NCI-H345 treated with DMSO at 0.1 percent for 48 hours (cell line): ENCODE measurements around the gene WWC2.
"Not testable (repeated sequence)": the region's sequence is repeated elsewhere in the genome, so short reads cannot be mapped to it uniquely, and the experiment has no call there.

Source experiments
- DNase-seq: peaks from one replicate; lab custom pipeline; 2025; ENCODE audit not compliant: unreplicated experiment; lab: John Stamatoyannopoulos, UW

The WWC2 gene

DNA sequence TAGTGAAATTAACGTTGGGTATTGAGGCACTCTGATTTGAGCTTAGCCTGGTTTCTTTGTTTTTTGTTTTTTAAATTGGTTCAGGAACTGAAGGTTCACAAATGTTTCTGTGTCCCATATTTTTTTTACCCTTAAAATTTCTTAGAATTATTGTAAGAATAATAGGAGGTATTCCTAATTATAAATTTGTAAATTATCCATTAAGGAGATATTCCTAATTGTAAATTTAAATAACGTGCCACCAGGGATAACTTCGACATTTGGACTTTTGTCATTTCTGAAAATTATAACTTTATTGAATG, 1.2 kb downstream of the WWC2 start:
- no peak for DNase-seq

DNA sequence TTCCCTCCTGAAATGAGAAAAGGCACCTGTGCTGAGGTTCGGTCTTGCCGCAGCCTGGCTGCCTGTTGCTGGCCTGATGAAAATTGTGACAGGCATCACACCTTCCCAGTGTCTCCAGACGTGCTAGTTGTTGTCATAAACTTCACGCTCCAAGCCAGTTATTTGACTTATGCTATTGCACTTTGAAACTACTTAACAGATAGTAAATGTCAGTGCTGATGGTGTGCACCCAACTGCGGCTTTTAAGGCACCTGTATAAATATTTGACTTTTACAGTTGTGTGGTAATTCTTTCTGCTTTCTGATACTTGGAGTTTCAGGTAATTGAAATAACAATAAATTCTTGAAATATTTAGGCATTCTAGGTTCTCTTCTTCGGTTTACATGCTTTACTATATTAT, 1.8 kb downstream of the WWC2 start:
- DNase-seq: peak; percentile 2

- DNase-seq: no peak
Observed at GRCh38 chr4:183101956-183102480, 3.0 kb downstream of the WWC2 start.

DNA sequence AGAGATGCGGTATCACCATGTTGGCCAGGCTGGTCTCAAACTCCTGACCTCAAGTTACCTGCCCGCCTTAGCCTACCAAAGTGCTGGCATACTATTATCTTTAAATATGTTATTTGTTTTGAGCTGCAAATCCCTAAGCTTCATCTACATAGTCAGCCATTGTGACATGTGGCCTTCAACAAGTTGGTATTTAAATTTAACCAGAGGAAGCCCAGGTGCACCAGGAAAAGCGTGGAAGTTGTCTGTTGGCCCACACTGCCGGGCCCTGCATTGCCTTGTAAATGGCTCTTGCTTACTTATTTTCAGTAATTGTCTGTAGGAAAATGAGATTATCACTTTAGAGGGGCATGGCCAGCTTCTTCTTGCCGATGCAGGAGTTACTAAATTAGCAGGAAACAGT, 6.0 kb downstream of the WWC2 start:
- no peak for DNase-seq

DNA sequence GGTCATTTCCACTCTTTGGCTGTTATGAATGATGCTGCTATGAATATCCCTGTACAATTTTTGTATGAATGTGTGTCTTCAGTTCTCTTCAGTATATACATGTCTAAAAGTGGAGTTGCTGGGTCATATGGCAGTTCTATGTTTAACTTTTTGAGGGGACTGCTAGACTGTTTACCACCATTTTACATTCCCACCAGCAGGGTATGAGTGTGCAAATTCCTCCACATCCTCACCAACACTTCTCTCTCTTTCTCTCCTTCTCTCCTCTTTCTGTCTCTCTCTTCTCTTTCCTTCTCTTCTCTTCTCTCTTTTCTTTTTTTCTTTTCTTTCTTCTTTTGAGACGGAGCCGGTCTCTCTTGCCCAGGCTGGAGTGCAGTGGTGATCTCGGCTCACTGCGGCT, 7.8 kb downstream of the WWC2 start:
- DNase-seq: no peak

GRCh38 chr4:183107891-183108459, 8.9 kb downstream of the WWC2 start:
- no peak for DNase-seq

- no peak for DNase-seq
Observed at GRCh38 chr4:183110244-183110643, 11.2 kb downstream of the WWC2 start.

GRCh38 chr4:183111452-183111885, 12.4 kb downstream of the WWC2 start:
- no peak for DNase-seq

GRCh38 chr4:183118141-183118540, 19.1 kb downstream of the WWC2 start:
- no peak for DNase-seq

- no peak for DNase-seq
Observed at GRCh38 chr4:183118585-183118984, 19.5 kb downstream of the WWC2 start.

GRCh38 chr4:183121660-183122059, 22.6 kb downstream of the WWC2 start:
- DNase-seq: not testable (repeated sequence)

GRCh38 chr4:183124228-183124627, 25.2 kb downstream of the WWC2 start:
- DNase-seq: no peak

- no peak for DNase-seq
Observed at GRCh38 chr4:183124865-183125264, 25.8 kb downstream of the WWC2 start.

DNA sequence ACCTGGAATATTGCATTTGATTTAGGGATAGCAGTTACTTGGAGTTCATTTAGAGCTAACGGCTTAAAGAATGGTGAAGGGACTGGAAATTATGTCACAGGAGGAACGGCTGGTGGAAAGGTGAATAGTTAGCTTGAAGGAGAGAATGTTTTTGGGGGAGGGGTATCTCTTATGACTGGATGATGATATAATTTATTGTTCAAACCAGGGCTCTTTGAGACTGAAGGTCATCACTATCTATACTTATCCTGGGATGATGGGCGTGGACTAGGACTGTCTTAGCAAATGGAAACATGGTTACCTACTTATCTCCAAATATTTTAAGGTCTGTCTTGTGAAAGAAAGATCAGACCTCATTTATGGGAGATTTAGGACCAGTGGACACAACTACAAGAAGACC, 30.1 kb downstream of the WWC2 start:
- no peak for DNase-seq

DNA sequence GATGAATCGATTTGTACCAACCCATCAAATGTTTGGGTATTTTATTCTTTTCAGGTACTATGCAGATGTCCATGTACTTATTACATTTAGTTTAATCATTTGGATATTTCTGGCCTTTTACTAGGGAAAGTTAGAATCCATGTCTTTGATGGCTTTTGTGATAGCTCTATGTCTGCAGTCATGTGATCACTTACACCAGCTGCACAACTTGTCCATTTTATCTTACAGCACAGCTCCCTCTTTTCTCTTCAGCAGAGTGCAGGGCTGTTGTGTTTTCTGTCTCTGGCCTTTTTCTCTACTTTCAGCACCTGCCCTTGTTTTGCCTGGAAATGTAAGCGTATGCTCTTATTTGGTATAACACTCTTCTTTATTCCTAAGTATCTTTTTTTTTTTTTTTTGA, 30.6 kb downstream of the WWC2 start:
- DNase-seq: no peak

DNA sequence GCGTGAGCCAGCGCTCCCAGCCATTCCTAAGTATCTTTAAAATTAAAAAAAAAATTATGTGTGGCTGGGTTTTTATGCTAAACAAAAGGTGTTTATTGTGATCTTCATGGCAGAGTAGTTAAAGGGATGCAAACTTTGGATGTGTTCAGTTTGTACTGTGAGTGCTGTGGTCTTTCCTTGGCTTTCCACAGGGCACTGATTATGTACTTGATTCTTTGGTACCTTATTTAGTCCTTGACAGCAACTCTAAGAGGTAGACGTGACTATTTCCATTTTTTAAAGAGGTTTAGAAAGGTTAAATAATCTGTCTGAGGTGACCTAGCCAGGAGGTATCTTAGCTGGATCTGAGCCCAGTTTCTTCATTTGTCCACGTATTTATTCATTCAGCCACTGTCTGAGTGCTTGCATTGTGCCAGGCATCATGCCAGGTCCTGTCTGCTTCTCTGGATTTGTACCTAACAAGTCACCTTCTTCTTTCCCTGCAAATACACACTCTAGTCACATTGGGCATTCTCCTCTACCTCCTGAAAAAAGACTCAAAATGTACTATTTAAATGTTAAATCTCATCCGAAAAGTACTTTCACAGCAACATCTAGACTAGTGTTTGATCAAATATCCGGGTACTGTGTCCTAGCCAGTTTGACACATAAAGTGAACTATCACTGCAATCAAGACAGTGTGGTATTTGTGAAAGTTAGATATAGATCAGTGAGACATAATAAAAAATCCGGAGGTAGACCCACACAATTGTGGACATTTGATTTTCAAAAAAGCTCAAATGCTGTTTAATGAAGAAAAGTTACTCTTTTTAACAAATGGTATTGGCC, 31.5 kb downstream of the WWC2 start:
- peak; percentile 65 for DNase-seq

GRCh38 chr4:183132081-183132480, 33.0 kb downstream of the WWC2 start:
- no peak for DNase-seq

DNA sequence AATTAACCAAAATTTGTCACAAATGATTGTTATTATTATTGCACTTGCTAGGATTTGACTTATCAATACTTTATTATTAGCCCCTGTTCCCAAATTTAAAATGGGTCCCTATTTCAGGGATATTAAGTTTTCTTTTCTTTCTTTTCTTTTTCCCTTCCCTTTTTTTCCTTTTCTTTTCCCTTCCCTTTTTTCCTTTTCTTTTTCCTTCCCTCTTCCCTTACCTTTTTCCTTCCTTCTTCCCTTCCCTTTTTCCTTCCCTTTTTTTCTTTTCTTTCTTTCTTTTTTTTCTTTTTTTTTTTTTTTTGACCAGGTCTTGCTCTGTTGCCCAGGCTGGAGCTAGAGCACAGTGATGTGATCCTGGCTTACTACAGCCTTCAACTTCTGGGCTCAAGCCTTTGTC, 33.8 kb downstream of the WWC2 start:
- DNase-seq: no peak

- DNase-seq: no peak
Observed at GRCh38 chr4:183136855-183137254, 37.8 kb downstream of the WWC2 start.

GRCh38 chr4:183139058-183139750, 40.1 kb downstream of the WWC2 start:
- DNase-seq: no peak

DNA sequence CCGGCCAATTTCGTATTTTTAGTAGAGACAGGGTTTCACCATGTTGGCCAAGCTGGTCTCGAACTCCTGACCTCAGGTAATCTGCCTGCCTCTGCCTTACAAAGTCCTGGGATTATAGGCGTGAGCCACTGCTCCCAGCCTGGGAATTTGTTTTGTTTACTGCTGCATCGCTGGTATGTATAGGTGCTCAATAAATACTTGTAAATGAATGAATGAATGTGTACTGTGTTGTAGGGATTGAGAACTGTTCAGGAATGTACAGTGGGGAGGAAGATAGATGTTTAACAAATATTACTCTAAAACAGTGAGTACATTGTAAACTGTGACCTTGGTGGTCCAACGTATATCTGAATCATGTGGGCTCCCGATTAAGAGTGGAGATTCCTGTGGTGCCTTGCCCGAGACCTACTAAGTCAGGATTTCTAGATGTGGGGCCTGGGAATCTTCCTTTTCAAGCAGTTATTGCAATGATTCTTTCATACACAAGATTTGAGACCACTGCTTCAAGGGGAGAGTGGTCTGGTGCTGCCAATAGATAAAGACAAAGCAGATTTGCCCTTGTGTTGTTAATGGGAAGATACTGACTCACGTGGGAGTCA, 41.0 kb downstream of the WWC2 start:
- DNase-seq: no peak

- no peak for DNase-seq
Observed at GRCh38 chr4:183140911-183141320, 41.9 kb downstream of the WWC2 start.
